ENCODE measurements around the gene LAMA2.

The LAMA2 gene

GRCh38 chr6:129115471-129115870, 232.5 kb downstream of the LAMA2 start:
- TF ChIP-seq, protein P1, sequence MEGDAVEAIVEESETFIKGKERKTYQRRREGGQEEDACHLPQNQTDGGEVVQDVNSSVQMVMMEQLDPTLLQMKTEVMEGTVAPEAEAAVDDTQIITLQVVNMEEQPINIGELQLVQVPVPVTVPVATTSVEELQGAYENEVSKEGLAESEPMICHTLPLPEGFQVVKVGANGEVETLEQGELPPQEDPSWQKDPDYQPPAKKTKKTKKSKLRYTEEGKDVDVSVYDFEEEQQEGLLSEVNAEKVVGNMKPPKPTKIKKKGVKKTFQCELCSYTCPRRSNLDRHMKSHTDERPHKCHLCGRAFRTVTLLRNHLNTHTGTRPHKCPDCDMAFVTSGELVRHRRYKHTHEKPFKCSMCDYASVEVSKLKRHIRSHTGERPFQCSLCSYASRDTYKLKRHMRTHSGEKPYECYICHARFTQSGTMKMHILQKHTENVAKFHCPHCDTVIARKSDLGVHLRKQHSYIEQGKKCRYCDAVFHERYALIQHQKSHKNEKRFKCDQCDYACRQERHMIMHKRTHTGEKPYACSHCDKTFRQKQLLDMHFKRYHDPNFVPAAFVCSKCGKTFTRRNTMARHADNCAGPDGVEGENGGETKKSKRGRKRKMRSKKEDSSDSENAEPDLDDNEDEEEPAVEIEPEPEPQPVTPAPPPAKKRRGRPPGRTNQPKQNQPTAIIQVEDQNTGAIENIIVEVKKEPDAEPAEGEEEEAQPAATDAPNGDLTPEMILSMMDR (IDR thresholded peaks at IDR 0.05; ENCODE audit: low read length, missing control alignments): no peak
- no peak for DNase-seq (ENCODE audit: low read depth)
- H3K4me3 ChIP-seq (replicated peaks; ENCODE audit: low read depth, low read length): no peak overlapping the region

DNA sequence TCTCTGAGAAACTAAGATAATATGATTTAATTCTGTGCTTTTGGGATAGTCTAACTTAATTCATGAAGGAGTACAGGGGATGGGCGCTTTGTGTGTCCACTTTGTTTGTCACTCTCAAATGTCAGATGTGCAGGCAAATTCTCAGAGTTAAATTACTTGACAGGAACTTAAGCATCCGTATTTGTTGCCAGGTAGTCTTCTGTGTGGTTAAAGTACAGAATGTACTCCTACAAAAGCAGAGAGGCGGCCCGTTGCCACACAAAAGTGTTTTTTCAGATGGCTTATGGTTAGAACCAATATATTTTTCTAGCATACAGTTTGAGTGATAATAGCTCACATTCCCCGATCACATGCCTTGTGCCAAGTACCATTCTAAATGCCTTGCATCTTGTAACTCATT, 234.4 kb downstream of the LAMA2 start:
- TF ChIP-seq, protein P1 (IDR thresholded peaks at IDR 0.05; ENCODE audit: low read length, missing control alignments): no peak
- no peak for DNase-seq (ENCODE audit: low read depth)
- H3K4me3 ChIP-seq (replicated peaks; ENCODE audit: low read depth, low read length): no peak overlapping the region

DNA sequence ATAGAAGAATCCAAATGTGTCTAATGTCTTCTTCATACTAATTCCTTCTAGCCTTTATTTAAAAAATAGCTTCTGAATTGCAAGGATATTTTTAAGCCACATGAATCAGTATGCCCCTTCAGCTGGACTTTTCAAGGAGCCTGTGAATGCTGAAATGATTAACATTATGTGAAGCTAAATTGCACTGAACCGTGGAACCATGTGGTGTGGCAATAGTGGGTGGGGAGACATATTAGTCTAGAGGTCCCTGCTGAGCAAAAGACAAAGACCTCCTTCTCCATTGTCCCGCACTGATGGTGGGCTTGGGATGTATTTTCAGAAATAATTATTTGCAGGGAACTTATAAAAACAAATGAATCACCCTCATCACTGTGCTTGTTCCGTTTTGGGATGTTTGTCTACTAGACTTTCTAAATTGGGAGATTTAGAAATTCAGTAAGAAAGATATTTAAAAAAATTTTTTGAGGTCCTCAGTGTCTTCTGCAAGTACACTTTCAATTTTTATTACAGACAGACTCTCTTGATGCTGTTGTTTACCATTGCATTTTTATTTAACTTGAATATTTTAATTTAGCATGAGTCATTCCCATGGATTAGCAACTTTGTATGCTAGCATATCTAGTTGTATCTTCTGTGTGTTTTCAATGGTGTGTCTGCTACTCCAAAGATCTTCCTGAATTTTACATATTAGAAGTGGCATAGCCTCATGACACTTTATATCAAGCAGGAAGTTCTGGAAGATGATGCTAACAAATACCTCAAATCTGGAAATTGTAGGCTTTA, 238.1 kb downstream of the LAMA2 start:
- TF ChIP-seq, protein P1 (IDR thresholded peaks at IDR 0.05; ENCODE audit: low read length, missing control alignments): no peak
- no peak overlapping the region for H3K4me3 ChIP-seq (replicated peaks; ENCODE audit: low read depth, low read length)
- no peak for DNase-seq (ENCODE audit: low read depth)

DNA sequence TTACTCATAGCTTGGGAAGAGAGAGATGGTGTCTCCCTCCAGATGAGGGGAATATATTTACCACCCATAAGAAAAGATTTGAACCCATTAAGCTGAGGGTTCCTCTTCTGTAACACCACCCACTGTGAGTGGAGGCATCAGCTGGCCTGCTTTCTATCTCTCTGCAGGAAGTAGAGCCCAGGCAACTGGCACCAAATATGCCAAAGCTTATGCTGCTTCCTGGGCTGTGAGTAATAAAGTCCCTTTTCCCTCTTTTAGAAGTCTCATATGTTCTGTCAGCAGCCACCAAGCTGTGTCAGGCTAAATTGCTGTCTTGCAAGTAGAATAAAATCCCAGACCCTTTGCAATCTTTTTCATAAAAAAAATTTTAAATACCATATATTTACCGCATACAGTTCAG, 241.4 kb downstream of the LAMA2 start:
- TF ChIP-seq, protein P1 (IDR thresholded peaks at IDR 0.05; ENCODE audit: low read length, missing control alignments): no peak

GRCh38 chr6:129130106-129130505, 247.2 kb downstream of the LAMA2 start:
- no peak for DNase-seq (ENCODE audit: low read depth)
- TF ChIP-seq, protein P1 (IDR thresholded peaks at IDR 0.05; ENCODE audit: low read length, missing control alignments): no peak

More for the DNA sequence above, 241.4 kb downstream of the LAMA2 start:
- DNase-seq (ENCODE audit: low read depth): no peak
- no peak overlapping the region for H3K4me3 ChIP-seq (replicated peaks; ENCODE audit: low read depth, low read length)

GRCh38 chr6:129130959-129131681, 248.2 kb downstream of the LAMA2 start:
- TF ChIP-seq, protein P1 (IDR thresholded peaks at IDR 0.05; ENCODE audit: low read length, missing control alignments): no peak
- H3K4me3 ChIP-seq (replicated peaks; ENCODE audit: low read depth, low read length): no peak overlapping the region
- peak; percentile 74 for DNase-seq (ENCODE audit: low read depth)

More at GRCh38 chr6:129130106-129130505, 247.2 kb downstream of the LAMA2 start:
- no peak overlapping the region for H3K4me3 ChIP-seq (replicated peaks; ENCODE audit: low read depth, low read length)

All from fibroblast of pulmonary artery (primary cell).